Measurements from ENCODE around the gene PLAC1.

PLAC1 gene

GRCh38 chrX:134580907-134581306, 77.4 kb downstream of the PLAC1 start:
- no peak for ATAC-seq

- no peak for ATAC-seq
Measured at GRCh38 chrX:134573683-134574035, 84.6 kb downstream of the PLAC1 start.

- no peak for ATAC-seq
Measured at GRCh38 chrX:134572816-134573682, 85.2 kb downstream of the PLAC1 start.

GRCh38 chrX:134571796-134572195, 86.5 kb downstream of the PLAC1 start:
- no peak for ATAC-seq

- no peak for ATAC-seq
Measured at GRCh38 chrX:134570899-134571298, 87.4 kb downstream of the PLAC1 start.

GRCh38 chrX:134570509-134570846, 87.8 kb downstream of the PLAC1 start:
- no peak for ATAC-seq

GRCh38 chrX:134569306-134569705, 89.0 kb downstream of the PLAC1 start:
- ATAC-seq: no peak

- no peak for ATAC-seq
Measured at GRCh38 chrX:134568285-134569016, 89.8 kb downstream of the PLAC1 start.

- no peak for ATAC-seq
Measured at GRCh38 chrX:134566506-134566905, 91.8 kb downstream of the PLAC1 start.

GRCh38 chrX:134562002-134562401, 96.3 kb downstream of the PLAC1 start:
- no peak for ATAC-seq

- no peak for ATAC-seq
Measured at GRCh38 chrX:134558133-134558532, 100.1 kb downstream of the PLAC1 start.

- ATAC-seq: no peak
Measured at GRCh38 chrX:134554291-134554690, 104.0 kb downstream of the PLAC1 start.

- ATAC-seq: no peak
Measured at GRCh38 chrX:134552351-134552750, 105.9 kb downstream of the PLAC1 start.

GRCh38 chrX:134551376-134552048, 106.8 kb downstream of the PLAC1 start:
- ATAC-seq: no peak

- ATAC-seq: no peak
Measured at GRCh38 chrX:134548257-134549201, 109.7 kb downstream of the PLAC1 start.

GRCh38 chrX:134547047-134547679, 111.1 kb downstream of the PLAC1 start:
- ATAC-seq: no peak

- ATAC-seq: no peak
Measured at GRCh38 chrX:134546187-134546586, 112.1 kb downstream of the PLAC1 start.

- ATAC-seq: no peak
Measured at GRCh38 chrX:134545510-134545909, 112.8 kb downstream of the PLAC1 start.

- ATAC-seq: no peak
Measured at GRCh38 chrX:134544513-134545151, 113.6 kb downstream of the PLAC1 start.

GRCh38 chrX:134544135-134544512, 114.1 kb downstream of the PLAC1 start:
- no peak for ATAC-seq

- no peak for ATAC-seq
Measured at GRCh38 chrX:134543288-134543687, 115.0 kb downstream of the PLAC1 start.

- no peak for ATAC-seq
Measured at GRCh38 chrX:134542485-134542884, 115.8 kb downstream of the PLAC1 start.

Measured in activated CD4-positive, CD25-positive, alpha-beta regulatory T cell treated with anti-CD3 and anti-CD28 coated beads, Interleukin-2, amount 50 U/mL, for 24 hours (primary cell).